ENCODE measurements around the gene DELE1.
A peak's percentile ranks its signal among the peaks of the same experiment; 100 is the strongest.

The DELE1 gene, protein sequence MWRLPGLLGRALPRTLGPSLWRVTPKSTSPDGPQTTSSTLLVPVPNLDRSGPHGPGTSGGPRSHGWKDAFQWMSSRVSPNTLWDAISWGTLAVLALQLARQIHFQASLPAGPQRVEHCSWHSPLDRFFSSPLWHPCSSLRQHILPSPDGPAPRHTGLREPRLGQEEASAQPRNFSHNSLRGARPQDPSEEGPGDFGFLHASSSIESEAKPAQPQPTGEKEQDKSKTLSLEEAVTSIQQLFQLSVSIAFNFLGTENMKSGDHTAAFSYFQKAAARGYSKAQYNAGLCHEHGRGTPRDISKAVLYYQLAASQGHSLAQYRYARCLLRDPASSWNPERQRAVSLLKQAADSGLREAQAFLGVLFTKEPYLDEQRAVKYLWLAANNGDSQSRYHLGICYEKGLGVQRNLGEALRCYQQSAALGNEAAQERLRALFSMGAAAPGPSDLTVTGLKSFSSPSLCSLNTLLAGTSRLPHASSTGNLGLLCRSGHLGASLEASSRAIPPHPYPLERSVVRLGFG

GRCh38 chr5:141923448-141924313 lies at the start of gene DELE1:
Gene DELE1, plus strand, starts transcription at chr5:141923871. Its CDS starts 71 bp downstream, at chr5:141923942.
- DNase-seq (ENCODE audit: low spot score) = peak; percentile 95

DNA sequence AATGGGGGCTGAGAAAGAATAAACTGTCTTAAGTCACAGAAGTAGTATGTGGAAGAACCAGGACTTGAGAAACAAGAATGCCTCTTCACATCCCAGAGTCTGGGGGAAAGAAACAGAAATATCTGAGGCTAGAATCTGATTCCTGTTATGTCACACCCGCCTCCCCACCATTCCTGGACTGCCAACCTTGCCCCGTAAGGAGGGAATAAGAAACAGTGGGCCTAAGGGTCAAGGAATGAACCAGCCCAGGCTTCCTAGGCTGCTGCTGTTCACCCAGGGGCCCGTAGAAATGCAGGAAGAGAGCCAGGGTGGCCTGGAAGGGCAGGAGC lies 49.8 kb upstream of the DELE1 start:
- no peak for DNase-seq (ENCODE audit: low spot score)

DNA sequence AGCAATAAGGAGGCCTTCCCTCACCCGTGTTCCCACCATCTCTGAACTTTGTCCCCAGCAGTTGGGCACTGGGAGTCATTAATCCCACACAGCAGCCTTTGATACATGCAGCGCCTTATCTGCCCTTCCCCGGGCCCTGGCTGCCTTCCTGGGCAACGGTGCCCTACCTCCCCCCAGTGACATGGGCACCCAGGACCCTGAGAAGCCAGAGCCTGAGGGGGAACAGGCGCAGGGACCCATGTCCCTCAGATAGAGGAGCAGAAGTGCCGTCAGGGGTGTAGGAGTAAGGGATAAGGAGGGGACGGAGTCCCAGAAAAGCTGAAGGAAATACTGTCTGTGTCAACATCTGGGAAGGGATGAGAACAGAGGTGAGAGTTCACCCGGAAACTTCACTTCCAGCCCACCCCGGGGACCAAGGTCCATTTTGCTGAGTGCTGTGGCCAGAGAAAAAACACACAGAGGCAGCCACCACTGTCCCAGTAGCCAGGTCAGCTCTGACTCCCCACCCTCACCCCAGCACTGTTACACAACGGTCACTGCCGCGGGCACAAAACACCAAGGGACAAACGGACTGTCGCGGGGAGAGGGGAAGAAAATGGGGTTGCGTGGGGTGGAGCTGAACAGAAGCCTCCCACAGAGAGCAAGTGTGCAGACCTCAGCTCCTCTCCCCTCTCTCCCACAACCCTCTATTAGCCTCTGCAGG lies 49.3 kb upstream of the DELE1 start:
- no peak for DNase-seq (ENCODE audit: low spot score)

- no peak for DNase-seq (ENCODE audit: low spot score)
Observed at GRCh38 chr5:141875022-141875740, 48.5 kb upstream of the DELE1 start.

- DNase-seq (ENCODE audit: low spot score) = no peak
Observed at GRCh38 chr5:141875795-141876627, 47.7 kb upstream of the DELE1 start.

DNA sequence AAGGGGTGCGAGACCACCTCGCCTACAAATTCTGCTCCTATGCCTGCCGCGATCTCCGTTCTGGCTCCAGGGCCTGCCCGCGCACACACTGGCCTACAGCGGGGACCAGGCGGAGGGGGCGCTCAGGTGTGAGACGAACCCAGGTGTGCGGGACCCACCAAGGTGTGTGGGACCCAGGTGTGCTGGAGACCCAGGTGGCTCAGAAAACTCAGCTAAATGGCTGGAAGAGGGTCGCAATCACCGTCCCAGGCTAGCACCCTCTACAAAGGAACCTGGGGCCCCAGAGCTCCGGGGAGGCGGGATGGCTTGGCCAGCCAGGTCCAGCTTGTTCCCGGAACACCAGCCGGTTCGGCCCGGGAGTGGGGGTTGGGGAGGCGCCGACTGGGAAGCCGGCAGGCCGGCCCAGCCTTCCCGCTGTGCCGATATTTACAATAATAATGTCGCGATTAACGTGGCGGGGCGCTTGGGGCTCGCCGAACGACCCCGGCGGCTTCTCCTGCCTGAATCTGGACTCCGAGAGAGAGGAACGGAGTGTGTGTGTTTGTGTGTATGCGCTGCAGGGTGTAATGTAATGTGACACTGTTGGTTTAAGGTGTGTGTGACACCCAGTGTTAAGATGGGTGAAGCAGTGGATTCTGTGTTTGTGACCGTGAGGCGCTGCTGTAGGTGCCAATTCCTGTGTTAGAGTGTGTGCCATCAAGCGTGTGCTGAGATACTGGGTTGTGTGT lies 46.9 kb upstream of the DELE1 start:
- no peak for DNase-seq (ENCODE audit: low spot score)

DNA sequence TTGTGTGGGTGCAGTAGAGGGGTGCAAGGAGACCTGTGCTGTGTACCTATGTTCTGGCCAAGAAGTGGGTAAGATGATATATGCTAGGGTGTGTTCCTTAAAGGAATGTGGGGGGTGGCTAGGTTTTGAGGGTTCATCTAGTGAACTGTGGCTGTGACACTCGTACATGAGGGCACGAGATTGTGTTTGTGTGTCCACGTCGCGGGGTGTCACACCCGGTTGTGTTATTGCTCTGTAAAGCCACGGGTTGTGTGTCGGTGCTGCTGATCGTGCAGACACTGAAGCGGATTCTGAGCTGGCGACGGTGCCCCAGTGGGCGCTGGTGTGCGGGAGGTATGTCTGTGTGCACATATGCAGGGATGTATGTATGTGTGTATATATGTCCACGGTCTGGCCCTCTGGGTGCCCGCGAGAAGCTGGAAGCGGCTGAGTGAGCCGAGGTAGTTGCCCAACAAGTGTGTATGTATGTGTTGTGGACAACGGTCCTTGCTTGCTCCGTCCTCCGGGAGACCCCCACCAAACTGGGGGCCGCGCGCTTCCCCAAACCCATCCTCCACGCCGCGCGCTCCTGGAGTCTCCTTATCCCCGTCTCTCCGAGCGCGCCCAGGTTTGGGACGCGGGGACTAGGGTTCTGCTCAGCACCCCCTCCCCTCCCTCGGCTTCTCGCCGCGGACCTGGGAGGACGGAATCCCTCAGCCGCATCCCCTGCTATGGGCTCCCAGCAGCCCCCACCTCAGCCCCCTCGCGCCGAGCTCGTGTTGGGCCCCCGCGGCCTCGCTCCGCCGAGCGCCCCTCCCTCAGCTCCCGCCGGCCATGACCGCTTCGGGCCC lies 46.1 kb upstream of the DELE1 start:
- no peak for DNase-seq (ENCODE audit: low spot score)

- peak; percentile 79 for DNase-seq (ENCODE audit: low spot score)
Observed at GRCh38 chr5:141878186-141878710, 45.4 kb upstream of the DELE1 start, which contains the start of gene PCDH1. Gene PCDH1, minus strand, starts transcription at chr5:141878410. Its CDS starts 148 bp downstream, at chr5:141878262.

- DNase-seq (ENCODE audit: low spot score) = peak; percentile 98
Observed at GRCh38 chr5:141878711-141879425, 44.8 kb upstream of the DELE1 start.

DNA sequence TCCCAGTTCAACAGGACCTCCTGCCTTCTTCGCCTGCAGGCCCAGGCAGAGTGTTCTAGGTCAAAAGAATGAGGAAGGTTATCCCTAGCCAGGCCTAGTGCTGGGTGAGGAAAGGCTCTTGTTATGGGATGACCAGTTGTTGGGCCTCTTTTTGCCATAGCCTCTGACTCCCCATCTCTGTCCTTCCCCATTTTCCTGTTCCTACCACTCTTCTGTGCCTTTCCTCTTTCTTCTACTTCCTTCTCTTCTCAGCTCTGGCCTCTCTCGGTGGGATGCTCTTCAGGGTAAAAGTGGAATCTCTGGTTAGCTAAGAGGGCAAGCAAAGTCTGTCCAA lies 44.3 kb upstream of the DELE1 start:
- no peak for DNase-seq (ENCODE audit: low spot score)

- peak; percentile 90 for DNase-seq (ENCODE audit: low spot score)
Observed at GRCh38 chr5:141879941-141880738, 43.5 kb upstream of the DELE1 start.

- DNase-seq (ENCODE audit: low spot score) = peak; percentile 61
Observed at GRCh38 chr5:141880961-141881801, 42.5 kb upstream of the DELE1 start.

GRCh38 chr5:141881886-141882285 lies 41.8 kb upstream of the DELE1 start:
- DNase-seq (ENCODE audit: low spot score) = no peak

GRCh38 chr5:141882594-141883183 lies 41.0 kb upstream of the DELE1 start:
- peak; percentile 76 for DNase-seq (ENCODE audit: low spot score)

GRCh38 chr5:141883184-141883891 lies 40.3 kb upstream of the DELE1 start:
- DNase-seq (ENCODE audit: low spot score) = no peak

All from Ammon's horn (tissue), 1 donor.